GM19455 (cell line): Measurements from ENCODE around the gene TP53AIP1.
A peak's percentile ranks its signal among the peaks of the same experiment; 100 is the strongest.

Experiments
- ATAC-seq: cut with Tn5 transposase; IDR thresholded peaks from one replicate; pipeline ENCODE4 v1.9.1; 2021; ENCODE audit not compliant: unreplicated experiment

TP53AIP1 gene

DNA sequence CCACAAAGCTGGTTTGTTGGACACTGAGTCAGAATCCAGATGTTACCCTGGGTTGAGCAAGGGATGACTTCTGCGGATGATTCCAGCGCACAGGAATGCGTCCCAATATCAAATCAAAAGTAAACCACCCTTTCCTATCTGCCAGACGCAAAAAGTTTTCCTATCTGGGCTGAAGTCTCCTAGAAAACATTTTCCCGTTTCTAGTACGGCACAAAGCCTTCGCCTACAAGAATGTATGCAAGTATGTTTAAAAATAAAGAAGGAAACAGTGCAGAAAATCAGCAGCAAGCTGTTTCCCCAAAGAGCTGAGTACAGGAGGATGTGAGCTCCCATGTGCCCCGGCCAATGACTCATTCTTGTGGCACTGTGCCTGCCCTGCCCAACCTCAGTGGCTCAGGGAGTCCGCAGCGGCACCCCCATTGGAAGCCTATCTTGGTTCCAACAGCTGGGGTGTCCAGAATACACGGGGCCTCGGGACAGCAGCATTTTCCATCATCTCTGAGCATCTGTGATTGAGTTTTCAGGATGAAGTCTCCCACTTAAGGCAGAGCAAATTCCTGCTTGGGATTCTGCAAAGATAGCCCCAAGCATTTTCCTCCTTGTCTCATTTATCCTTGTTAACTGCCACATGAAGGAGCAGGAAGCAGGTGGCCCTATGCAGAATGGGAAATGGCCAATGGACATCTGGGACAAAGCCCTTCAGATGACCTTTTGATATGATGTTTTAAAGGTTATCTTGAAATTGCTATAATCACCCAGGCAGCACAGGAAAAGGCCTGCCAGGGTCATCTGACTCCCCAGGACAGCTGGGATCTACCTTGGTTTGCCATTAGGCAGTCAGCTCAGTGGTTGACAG is 34.1 kb downstream of the TP53AIP1 start:
- ATAC-seq = no peak

DNA sequence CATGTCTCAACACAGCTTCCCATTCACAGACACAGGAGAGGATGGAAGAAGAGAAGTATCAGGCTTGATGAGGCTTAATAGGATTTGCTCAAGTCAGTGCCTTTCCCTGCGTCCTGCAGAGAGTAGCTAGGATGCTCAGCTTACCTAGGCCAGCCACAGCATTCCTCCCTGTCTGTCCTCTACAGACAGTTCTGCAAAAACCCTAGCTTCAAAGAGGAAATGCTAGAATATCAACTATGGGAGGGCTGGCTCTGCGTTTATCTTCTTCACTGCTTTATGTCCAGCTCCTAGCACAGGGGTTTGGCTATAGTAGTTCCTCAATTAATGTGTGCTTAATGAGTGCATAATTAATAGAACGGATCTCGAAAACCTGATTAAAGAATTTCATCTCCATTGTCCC is 35.1 kb downstream of the TP53AIP1 start:
- ATAC-seq = no peak

DNA sequence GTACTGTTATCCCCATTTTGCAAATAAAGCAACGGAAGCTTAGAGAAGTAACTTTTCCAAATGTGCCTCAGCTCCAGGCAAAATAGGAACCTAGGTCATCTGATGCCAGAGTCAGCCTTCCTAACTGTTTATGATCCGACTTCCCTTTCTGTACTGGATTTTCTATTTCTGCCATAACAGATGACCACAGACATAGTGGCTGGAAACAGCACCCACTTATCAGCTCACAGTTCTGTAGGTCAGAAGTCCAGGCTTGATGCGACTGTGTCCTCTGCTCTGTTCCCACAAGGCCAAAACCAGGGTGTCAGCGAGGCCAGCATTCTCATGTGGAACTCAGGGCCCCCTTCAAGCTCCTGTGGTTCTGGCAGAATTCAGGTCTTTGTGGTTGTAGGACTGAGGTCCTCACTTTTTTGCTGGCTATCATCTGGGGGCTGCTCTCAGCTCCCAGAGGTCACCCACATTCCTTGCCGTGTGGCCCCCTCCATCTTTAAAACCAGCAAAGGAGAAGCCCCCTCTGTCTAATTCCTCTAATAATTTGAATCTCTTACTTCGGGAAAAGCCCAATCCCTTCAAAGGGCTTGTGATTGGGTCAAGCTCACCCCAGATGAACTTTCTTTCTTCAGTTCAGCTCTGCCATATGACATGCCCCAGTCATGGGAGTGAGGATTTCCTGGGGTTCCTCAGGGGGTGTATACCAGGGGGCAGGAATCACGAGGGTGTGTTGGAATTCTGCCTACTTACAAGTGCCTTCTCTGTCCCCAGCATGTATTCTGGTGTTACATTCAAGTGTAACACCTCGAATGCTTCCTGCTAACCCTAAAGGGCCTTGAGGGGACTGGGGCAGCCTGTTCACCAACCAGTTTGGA is 36.3 kb downstream of the TP53AIP1 start:
- ATAC-seq = no peak

DNA sequence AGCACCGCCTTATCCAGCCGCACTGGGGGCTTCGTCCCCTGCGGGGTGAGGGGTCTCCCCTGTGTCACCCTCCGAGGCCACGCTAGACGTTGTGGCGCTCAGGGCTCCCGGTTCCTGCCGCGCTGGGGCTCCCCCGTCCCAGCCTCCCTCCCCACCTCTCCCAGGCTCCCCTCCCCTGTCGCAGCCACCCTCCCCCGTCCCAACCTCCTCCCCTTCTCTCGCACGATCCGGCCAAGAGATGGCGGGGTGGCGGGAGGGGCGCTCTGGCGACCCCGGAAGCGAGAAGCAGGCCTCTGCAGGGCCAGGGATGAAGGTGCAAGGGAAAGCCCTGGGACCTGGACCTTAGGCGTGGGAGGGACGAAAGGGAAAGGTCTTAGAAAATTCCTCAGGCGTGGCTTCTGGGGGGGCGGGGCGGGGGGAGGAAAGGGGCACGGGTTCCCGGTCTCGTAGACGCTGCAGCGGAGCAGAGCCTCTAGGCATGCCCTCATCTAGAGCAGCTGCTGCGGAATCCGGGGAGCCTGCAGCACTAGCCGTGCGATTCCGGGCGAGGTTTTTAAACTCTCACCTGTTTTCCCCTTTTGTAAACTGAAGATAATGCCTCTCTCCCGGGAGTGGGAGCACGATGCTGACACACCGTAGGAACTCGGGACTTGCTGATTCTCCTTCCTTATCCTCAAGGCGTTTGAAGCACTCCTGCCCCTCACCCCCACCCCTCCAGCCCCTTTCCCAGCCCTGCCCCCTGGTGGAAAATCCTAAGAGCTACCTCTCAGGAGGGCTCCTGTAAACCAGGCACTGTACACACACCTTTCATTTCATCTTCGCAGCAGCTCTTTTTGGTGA is 37.1 kb downstream of the TP53AIP1 start:
- no peak for ATAC-seq

DNA sequence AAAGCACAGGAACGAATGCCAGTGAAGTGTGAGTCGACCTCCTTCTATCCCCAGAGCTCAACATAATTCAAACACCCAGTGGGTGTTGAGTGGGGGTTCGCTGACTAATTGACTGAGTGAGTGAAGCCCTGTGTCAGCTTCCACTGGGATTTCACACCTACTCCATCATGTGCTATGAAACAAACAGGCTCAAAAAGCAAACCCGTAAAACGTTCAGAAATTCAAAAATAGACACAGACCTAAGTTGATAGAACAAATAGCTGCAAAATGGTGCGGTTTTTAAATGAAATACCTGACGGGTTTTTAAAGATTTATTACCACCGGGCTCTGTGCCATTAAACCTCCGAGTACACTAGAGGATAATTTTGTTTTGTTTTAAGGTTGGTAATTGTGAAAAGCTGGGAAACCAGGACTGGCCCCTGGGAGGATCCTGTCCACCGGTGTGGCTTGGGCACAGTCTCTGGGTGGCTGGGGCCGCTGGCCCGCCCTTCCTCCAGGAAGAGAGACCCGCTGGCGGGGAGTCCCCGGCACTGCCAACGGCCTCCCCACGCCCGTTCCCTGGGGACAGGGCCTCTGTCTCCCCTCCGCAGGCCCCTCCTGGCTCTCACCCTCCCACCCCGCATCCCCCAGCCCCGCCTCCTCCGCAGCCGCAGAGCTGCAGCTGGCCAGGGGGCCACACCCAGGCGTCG is 37.9 kb downstream of the TP53AIP1 start:
- no peak for ATAC-seq

DNA sequence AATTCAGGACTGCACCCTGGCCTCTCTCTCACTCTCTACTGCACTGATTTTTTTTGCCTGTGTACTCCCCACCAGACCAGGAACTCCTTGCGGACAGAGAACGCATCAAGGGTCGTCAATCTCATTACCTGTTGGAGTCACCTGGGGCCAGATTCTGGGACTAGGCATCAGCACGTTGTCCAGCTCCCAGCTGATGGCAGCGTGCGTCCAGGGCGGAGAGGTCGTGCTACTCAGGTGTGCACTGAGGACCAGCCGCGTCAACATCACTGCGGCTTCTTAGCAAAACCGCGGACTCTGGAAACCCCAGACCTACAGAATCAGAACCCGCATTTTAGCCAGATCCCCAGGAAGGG is 38.4 kb downstream of the TP53AIP1 start:
- ATAC-seq = no peak

DNA sequence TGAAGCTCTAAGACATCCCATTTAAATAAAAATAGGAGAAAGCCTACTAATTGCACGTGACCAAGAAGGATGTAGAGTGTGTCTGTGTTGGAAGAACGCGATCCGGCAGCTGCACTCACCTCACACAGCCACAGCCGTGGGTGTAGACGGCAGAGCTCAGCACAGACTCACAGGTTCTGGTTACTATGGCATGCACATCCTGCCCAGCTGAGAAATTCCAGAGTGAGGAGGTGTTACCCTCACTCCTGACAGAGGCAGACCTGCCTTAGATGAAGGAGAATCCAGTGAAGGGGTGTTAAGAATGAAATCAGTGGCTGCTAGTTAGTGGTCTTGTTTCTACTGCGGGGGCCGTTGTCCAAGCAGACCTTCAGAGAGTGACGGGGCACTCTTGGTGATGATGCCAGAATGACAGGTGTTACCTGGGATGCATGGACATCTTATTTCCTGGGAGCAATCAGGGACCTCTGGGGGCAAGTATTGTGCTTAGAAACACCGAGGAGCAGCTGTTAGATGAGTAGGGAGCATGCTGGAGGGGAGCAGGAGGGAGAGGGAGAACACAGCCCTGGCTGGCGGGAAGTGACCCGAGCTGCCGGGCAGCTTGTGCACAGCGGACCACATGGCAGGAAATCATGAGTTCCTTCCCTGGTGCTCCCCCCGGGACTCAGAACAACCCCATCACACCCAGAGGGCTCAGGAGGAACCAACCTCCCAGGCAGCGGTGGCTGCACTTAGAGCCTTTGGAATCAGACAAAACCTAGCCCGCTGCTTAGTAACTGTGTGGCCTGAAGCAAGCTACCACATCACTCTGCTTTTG is 39.2 kb downstream of the TP53AIP1 start:
- ATAC-seq = no peak

DNA sequence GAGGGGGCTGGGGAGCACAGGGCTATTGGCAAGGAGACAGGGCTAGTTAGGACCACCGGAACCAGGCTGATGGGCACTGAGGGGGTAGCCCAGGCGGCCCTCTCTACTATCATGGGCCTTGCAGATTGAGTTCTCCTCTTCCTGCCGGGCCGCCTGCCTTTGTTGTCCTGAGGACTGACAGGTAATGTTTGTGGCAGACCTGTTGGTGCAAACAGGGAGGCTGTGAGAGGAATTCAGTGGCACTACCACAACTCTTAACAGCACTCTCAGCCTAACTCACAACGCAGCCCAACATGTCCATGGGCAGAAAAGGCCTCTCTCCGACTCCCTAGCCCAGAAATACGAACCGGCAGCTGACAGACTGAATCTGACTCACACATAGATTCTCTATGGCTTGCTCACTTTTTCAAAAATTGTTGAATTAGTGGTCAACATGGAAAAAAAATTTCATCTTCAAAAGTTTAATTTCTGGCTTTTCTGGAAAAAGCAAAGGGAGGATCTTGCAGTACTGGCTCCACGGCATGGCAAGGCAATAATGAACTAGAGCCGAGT is 40.1 kb downstream of the TP53AIP1 start:
- no peak for ATAC-seq

DNA sequence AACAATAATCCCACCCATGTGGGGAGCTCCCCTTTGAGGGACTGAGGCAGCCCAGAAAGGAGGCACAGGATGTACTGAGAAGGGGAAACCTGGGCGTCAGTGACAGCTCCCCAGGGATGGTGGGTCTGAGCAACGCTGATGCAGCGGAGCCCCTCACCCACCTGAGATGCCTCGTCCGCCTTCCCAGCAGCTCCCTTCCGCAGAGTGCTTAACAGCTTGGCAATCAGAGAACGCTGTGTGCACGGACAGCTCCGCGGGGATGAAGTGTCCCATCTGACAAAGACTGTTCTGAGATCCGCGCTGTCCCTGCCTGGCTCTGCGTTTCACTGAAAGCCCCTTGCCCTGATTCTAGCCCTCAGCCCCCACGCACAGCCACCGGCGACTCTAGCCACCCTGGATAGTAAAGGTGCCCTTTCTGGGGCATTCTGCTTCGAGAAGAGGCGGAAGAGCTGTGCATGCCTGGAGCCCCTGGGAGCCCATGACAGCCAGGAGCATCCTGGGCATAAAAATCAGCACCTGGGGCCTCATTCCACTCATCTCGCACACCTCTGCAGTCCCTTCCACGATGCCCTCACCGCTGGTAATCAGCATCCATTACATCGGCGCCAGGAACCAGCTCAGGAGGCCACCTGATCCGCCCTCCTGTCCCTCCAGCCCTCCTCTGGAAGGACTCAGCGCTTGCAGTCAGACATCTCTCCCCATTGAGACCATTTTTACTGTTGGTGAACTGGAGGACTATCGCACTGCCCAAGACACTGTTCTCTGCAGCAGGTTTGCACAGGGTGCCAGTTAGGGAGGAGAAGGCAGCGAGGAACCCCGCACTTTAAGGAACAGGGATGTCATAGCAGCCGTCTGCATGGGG is 40.8 kb downstream of the TP53AIP1 start:
- no peak for ATAC-seq

DNA sequence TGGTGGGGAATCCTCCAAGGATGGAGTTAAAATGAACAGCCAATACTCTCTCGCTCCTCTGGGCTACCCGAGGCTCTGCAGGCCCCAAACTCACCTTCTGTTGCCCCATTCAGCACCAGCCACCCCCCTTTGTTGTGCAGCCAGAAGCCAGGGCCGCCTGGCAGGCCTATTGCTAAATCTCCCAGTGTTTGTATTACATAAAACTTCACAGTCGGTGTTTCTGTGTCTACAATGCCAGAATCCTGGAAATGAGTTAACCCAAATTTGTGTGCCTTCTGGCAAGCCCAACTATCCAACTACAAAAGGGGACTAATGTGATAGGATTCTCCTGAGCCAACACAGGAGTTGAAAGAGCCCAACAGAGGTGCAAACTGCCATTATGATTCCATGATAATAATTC is 42.2 kb downstream of the TP53AIP1 start:
- no peak for ATAC-seq

DNA sequence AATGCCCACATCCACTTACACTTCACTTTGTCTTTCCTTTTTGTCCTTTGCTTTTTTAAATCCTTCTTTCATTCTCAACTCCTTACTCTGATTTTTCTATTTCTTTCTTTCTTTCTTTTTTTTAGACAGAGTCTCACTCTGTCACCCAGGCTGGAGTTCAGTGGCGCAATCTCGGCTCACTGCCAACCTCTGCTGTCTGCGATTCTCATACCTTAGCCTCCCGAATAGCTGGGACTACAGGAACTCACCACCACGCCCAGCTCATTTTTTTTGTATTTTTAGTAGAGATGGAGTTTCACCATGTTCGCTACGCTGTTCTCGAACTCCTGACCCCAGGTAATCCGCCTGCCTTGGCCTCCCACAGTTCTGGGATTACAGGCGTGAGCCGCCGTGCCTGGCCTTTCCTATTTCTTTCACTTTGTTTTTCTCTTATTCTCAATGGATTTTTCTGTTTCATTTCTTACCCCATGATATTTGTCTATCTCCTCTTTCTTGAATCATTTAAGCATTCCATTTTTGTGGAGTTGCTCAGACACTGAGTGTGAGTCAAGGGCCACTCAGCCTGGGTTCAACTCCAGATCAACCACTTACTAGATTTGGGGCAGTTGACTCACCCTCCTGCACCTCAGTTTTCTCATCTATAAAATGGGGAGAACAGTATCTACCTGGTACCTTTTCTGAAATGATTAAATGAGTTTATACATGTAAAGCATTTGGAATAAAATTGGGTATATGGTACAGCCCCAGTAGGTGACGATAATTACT is 43.9 kb downstream of the TP53AIP1 start:
- ATAC-seq = no peak

DNA sequence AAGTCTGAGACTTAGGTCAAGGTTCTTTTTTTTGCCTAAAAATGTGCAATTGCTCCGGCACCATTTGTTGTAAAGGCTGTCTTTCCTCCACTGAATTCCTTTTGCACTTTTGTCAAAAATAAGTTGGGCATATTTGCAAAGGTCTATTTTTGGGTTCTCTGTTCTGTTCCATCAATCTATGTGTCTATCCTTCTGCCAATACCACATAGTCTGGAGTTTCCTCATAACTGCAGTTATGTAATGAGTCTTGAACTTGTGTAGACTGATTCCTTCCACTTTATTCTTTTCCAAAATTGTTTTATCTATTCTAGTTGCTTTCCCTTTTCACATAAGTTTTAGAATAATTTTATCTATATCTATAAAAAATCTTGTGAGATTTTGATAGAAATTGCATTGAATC is 44.8 kb downstream of the TP53AIP1 start:
- ATAC-seq = no peak

DNA sequence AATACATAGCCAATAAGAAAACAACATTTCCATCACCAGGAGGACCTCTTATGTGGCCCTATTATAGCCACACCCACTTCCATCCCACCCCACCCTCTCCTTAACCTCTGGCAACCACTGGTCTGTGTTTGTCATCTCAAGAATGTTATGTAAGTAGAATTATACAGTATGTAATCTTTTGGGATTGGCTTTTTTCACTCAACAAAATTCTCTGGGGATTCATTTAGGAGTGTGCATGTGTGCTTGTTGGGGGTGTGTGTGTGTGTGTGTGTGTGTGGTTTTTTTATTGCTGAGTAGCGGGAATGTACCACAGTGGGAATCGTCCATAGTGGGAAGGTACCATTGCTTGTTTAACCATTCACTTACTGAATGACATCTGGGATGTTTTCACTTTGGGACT is 46.3 kb downstream of the TP53AIP1 start:
- ATAC-seq = no peak

DNA sequence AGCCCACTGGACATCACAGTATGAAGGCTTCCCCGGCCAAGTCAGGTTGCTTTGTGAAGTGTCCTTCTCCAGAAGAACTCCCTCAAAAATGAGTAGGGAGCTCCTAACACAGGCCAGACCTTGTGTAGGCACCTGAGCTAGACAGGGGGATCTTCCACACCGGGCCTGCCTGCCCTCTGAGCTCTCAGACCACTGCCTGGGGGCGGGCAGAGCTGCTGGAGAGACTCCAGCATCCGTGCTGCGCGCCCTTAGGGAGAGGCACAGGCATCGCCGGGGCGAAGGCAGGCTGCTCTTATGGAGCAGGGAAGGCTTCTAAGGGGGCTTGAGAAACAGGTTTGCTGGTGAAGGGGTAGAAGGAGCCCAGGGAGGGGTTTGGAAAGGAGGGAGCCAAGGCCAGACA is 47.1 kb downstream of the TP53AIP1 start:
- ATAC-seq = no peak

DNA sequence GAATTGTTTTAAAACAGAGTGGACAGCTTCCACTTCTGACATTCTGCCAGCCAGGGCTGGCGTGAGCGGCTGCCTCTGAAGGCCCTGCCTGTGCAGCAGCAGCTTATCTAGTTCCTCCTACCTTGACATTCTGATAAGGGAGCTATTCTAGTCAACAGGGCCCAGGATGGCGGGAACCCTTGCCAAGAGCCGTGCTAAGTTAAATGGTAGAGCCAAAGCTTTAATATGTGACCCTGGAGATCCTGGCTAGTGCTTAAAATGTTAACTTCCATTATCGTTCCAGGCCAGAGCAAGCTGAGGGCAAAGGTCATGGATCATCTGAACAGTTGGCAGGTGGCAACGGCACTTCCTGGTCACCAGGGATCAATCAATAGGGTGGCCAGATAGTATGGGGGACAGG is 48.0 kb downstream of the TP53AIP1 start:
- no peak for ATAC-seq

DNA sequence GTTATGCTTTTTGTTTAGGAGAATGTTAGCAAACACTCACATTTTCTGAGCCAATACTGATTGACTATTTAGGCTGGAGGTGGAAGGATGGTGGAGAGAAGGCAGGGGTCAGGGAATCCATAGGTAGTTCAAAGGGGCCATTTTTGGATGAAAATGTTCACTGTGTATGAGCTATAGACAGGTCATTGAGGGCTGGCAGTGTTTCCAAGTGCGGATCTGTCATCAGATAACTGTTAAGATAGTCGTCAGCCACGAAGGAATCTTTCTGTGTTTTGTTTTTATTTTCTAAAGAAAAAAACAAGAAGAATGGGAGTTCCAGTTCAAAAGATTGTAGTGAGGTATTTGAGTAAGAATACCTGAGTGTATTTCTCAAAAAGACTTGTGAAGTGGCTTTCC is 48.4 kb downstream of the TP53AIP1 start:
- no peak for ATAC-seq

DNA sequence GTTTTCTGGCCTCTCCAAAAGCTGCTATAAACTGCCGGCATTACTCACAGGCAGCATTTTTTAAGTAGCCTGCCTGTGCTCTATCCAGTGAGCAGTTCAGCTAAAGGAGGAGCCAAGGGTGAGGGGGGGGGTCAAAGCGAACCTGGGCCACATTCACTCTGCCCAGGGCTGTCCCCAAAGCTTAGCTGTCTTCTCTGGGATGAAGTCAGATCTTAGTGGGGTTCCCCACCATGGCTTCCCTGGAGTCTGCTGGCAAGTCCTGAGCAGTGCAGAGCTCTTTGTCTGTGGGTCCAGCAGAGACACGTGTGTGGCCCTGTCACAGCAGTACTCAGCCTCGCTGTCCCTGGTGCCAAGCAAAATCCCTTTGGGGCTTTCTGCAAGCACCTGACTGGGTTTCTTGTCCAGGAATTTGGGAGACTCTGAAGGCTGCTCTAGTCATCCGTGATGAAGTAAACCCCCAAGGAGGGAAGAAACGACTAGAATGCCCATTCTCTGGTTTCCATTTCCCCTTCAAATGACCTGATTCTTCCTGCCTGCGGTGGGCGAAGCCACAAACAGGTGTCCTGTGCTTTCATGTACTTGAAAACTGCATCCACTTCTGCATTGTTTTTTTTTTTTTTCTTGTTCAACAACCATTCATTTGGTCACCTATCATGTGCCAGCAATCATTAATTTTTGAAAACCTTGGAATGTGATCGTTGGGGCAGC is 48.9 kb downstream of the TP53AIP1 start:
- peak; percentile 73 for ATAC-seq
